HEK293T (cell line): ENCODE results near the gene ITGB6.
"Not testable (repeated sequence)": the region's sequence is repeated elsewhere in the genome, so short reads cannot be mapped to it uniquely, and the experiment has no call there.

Source experiments
- CTCF ChIA-PET: fragments of 350-600 bp; formaldehyde crosslinking; extraction: SDS; loops from one replicate; lab custom pipeline; 2021; ENCODE audit warnings: antibody characterized with exemption, inconsistent platforms; lab: Yijun Ruan, JAX
- POLR2A ChIA-PET: fragments of 350-600 bp; formaldehyde crosslinking; extraction: SDS; loops from one replicate; lab custom pipeline; 2020; ENCODE audit warnings: antibody characterized with exemption, inconsistent platforms; lab: Yijun Ruan, JAX
- DNase-seq: peaks from one replicate; pipeline ENCODE4 v3.0.0; 2012; ENCODE audit warnings: mixed read lengths; ENCODE audit errors: extremely low spot score
- ARNT ChIP-seq: fragments of 450-650 bp; IDR thresholded peaks from 2 replicates; pipeline ENCODE4 v1.6.1; 2017; ENCODE audit warnings: mild to moderate bottlenecking
- BHLHE40 ChIP-seq: fragments of 450-650 bp; IDR thresholded peaks from 2 replicates; pipeline ENCODE4 v1.6.1; 2016; ENCODE audit warnings: mild to moderate bottlenecking, moderate library complexity, borderline replicate concordance
- CTBP1 ChIP-seq: fragments of 450-650 bp; IDR thresholded peaks from 2 replicates; pipeline ENCODE4 v1.6.1; 2016; ENCODE audit warnings: borderline replicate concordance
- ELF4 ChIP-seq: fragments of 450-650 bp; IDR thresholded peaks from 2 replicates; pipeline ENCODE4 v1.6.1; 2017; ENCODE audit warnings: antibody characterized with exemption
- FOXA1 ChIP-seq: fragments of 450-650 bp; IDR thresholded peaks from 2 replicates; pipeline ENCODE4 v1.6.1; 2016; ENCODE audit warnings: mild to moderate bottlenecking
- FOXK2 ChIP-seq: fragments of 450-650 bp; IDR thresholded peaks from 2 replicates; pipeline ENCODE4 v1.6.1; 2016; ENCODE audit warnings: mild to moderate bottlenecking
- FOXM1 ChIP-seq: fragments of 450-650 bp; IDR thresholded peaks from 2 replicates; pipeline ENCODE4 v1.6.1; 2017; ENCODE audit warnings: mild to moderate bottlenecking, borderline replicate concordance
- HDGF ChIP-seq: fragments of 450-650 bp; IDR thresholded peaks from 2 replicates; pipeline ENCODE4 v1.6.1; 2017; ENCODE audit warnings: antibody characterized with exemption, borderline replicate concordance
- L3MBTL2 ChIP-seq: fragments of 450-650 bp; conservative IDR thresholded peaks from 2 replicates; pipeline ENCODE4 v1.6.1; 2016; ENCODE audit warnings: mild to moderate bottlenecking
- LEF1 ChIP-seq: fragments of 450-650 bp; IDR thresholded peaks from 2 replicates; pipeline ENCODE4 v1.6.1; 2017; ENCODE audit warnings: mild to moderate bottlenecking, borderline replicate concordance
- NFRKB ChIP-seq: fragments of 450-650 bp; IDR thresholded peaks from 2 replicates; pipeline ENCODE4 v1.6.1; 2016; ENCODE audit warnings: mild to moderate bottlenecking, moderate library complexity
- PKNOX1 ChIP-seq: fragments of 450-650 bp; IDR thresholded peaks from 2 replicates; pipeline ENCODE4 v1.6.1; 2016
- SP1 ChIP-seq: fragments of 450-650 bp; IDR thresholded peaks from 2 replicates; pipeline ENCODE4 v1.6.1; 2017
- SUZ12 ChIP-seq: fragments of 450-650 bp; IDR thresholded peaks from 2 replicates; pipeline ENCODE4 v1.6.1; 2016; ENCODE audit warnings: mild to moderate bottlenecking
- TARDBP ChIP-seq: fragments of 450-650 bp; IDR thresholded peaks from 2 replicates; pipeline ENCODE4 v1.6.1; 2016
- ZNF384 ChIP-seq: fragments of 450-650 bp; IDR thresholded peaks from 2 replicates; pipeline ENCODE4 v1.6.1; 2016

Gene ITGB6

GRCh38 chr2:160126315-160126714 is 73.8 kb downstream of the ITGB6 start:
- CTCF ChIA-PET, result no interaction called here
- POLR2A ChIA-PET, result no interaction called here
- DNase-seq, result no peak
- no peak for TF ChIP-seq ARNT
- no peak for TF ChIP-seq ELF4
- no peak for TF ChIP-seq PKNOX1
- TF ChIP-seq FOXA1, result no peak

- POLR2A ChIA-PET, result no interaction called here
- CTCF ChIA-PET, result no interaction called here
- DNase-seq, result no peak
- TF ChIP-seq NFRKB (no peak), FOXA1 (no peak), TARDBP (no peak)
Observed at GRCh38 chr2:160125828-160126227, 74.2 kb downstream of the ITGB6 start.

- DNase-seq, result no peak
- TF ChIP-seq SUZ12 (no peak), FOXM1 (no peak), NFRKB (no peak), PKNOX1 (no peak), CTBP1 (no peak), ELF4 (no peak), SP1 (no peak), BHLHE40 (no peak)
- CTCF ChIA-PET, result no interaction called here
- POLR2A ChIA-PET, result no interaction called here
Observed at GRCh38 chr2:160125366-160125765, 74.7 kb downstream of the ITGB6 start.

GRCh38 chr2:160124571-160124970 is 75.5 kb downstream of the ITGB6 start:
- POLR2A ChIA-PET, result no interaction called here
- CTCF ChIA-PET, result no interaction called here
- DNase-seq, result no peak
- no peak for TF ChIP-seq LEF1
- TF ChIP-seq SUZ12, result no peak
- TF ChIP-seq NFRKB, result no peak
- TF ChIP-seq CTBP1, result no peak
- no peak for TF ChIP-seq TARDBP
- no peak for TF ChIP-seq ZNF384
- no peak for TF ChIP-seq FOXA1
- no peak for TF ChIP-seq FOXK2
- TF ChIP-seq ELF4, result no peak
- TF ChIP-seq BHLHE40, result no peak

GRCh38 chr2:160114721-160115120 is 85.4 kb downstream of the ITGB6 start:
- CTCF ChIA-PET, result interaction anchor here (0.7 kb wide), 1 partner anchor 18 kb away, joined by 3 read pairs; no protein-coding TSS in a partner anchor
- POLR2A ChIA-PET, DNase-seq: not testable (repeated sequence)

- no peak for TF ChIP-seq L3MBTL2
- no peak for TF ChIP-seq LEF1
- TF ChIP-seq SP1, result no peak
- no peak for TF ChIP-seq ARNT
- no peak for TF ChIP-seq PKNOX1
- no peak for TF ChIP-seq ZNF384
- no peak for TF ChIP-seq ELF4
- no peak for TF ChIP-seq CTBP1
- no peak for TF ChIP-seq FOXA1
- no peak for TF ChIP-seq HDGF
- TF ChIP-seq TARDBP, result no peak
- TF ChIP-seq NFRKB, result no peak
- TF ChIP-seq FOXK2, result no peak
- no peak for TF ChIP-seq SUZ12
- TF ChIP-seq BHLHE40, result no peak
- no peak for TF ChIP-seq FOXM1
- DNase-seq, result no peak
- POLR2A ChIA-PET, result no interaction called here
- CTCF ChIA-PET, result no interaction called here
Observed at GRCh38 chr2:160114020-160114419, 86.1 kb downstream of the ITGB6 start.

- DNase-seq, result no peak
- TF ChIP-seq FOXK2 (no peak), ZNF384 (no peak), SUZ12 (no peak), FOXM1 (no peak), FOXA1 (no peak), HDGF (no peak), NFRKB (no peak), LEF1 (no peak), ELF4 (no peak)
- ChIA-PET CTCF (no interaction called here), POLR2A (no interaction called here)
Observed at GRCh38 chr2:160111951-160112798, 87.9 kb downstream of the ITGB6 start.
